Fibroblast of lung (primary cell): ENCODE data around the gene SLC25A42. TPM values are rescaled to one million over a fixed set of nuclear protein-coding genes. Genes with fewer than 3 reads are reported as not detected.
"Not testable (repeated sequence)": the region's sequence is repeated elsewhere in the genome, so short reads cannot be mapped to it uniquely, and the experiment has no call there.

ENCODE experiments used
- DNase-seq, 2 donors: peaks; one replicate each; pipeline versions ENCODE4 v3.0.0 to v3.0.0-alpha.2; 2010; ENCODE audit warnings: low read depth in 2 of 2
- H2AFZ ChIP-seq: 2 replicates; pipeline ENCODE4 v1.5.1; 2012; ENCODE audit warnings: low read length, control low read depth, inconsistent platforms
- H3K27ac ChIP-seq: 2 replicates; pipeline ENCODE4 v1.5.1; 2011; ENCODE audit warnings: low read length, control low read depth; ENCODE audit not compliant: insufficient read depth
- H3K27me3 ChIP-seq: 2 replicates; pipeline ENCODE4 v1.5.1; 2011; ENCODE audit warnings: mild to moderate bottlenecking, low read length; ENCODE audit not compliant: control insufficient read depth, insufficient read depth
- H3K36me3 ChIP-seq: 2 replicates; pipeline ENCODE4 v1.5.1; 2011; ENCODE audit warnings: low read length; ENCODE audit not compliant: control insufficient read depth, insufficient read depth
- H3K4me1 ChIP-seq: 2 replicates; pipeline ENCODE4 v1.5.1; 2011; ENCODE audit warnings: low read length; ENCODE audit not compliant: control insufficient read depth, insufficient read depth; ENCODE audit errors: extremely low read depth
- H3K4me2 ChIP-seq: 2 replicates; pipeline ENCODE4 v1.5.1; 2011; ENCODE audit warnings: low read length, control low read depth; ENCODE audit not compliant: insufficient read depth; ENCODE audit errors: extremely low read depth
- H3K4me3 ChIP-seq, 4 experiments: fragments of 200-600 bp in 1 of 4; sonication (generic) in 1 of 4; replicated peaks in 1 of 4; 2 replicates each; pipeline ENCODE4 v1.5.1; 2011 to 2016; ENCODE audit warnings: low read length in 4 of 4, low read depth in 3 of 4, mild to moderate bottlenecking in 3 of 4, control low read depth in 2 of 4, inconsistent platforms in 1 of 4, mixed read lengths in 1 of 4; ENCODE audit not compliant: insufficient read depth in 1 of 4; ENCODE audit errors: control extremely low read depth in 1 of 4
- H3K79me2 ChIP-seq: 2 replicates; pipeline ENCODE4 v1.5.1; 2012; ENCODE audit warnings: mild to moderate bottlenecking, low read length, inconsistent platforms; ENCODE audit not compliant: control insufficient read depth, insufficient read depth
- H3K9ac ChIP-seq: 2 replicates; pipeline ENCODE4 v1.5.1; 2011; ENCODE audit warnings: mild to moderate bottlenecking, low read length, control low read depth; ENCODE audit not compliant: insufficient read depth
- H3K9me3 ChIP-seq: 2 replicates; pipeline ENCODE4 v1.5.1; 2012; ENCODE audit warnings: low read depth, low read length; ENCODE audit not compliant: control insufficient read depth, insufficient read depth
- H4K20me1 ChIP-seq: 2 replicates; pipeline ENCODE4 v1.5.1; 2011; ENCODE audit warnings: low read length; ENCODE audit not compliant: control insufficient read depth, insufficient read depth; ENCODE audit errors: extremely low read depth
- CTCF ChIP-seq, 2 donors: IDR thresholded peaks in 1 of 2; conservative IDR thresholded peaks in 1 of 2; 1 replicate in 1 of 2; 2 replicates in 1 of 2; pipeline ENCODE4 v1.5.1; 2011 to 2012; ENCODE audit warnings: low read length in 2 of 2, control low read depth in 1 of 2, inconsistent platforms in 1 of 2, low read depth in 1 of 2, mild to moderate bottlenecking in 1 of 2
- EZH2 ChIP-seq: IDR thresholded peaks from 2 replicates; pipeline ENCODE4 v1.5.1; 2012; ENCODE audit warnings: low read length, control low read depth, mild to moderate bottlenecking; ENCODE audit errors: missing control alignments
- polyA plus RNA-seq, 2 donors: library from polyadenylated mRNA; depleted of rRNA in 1 of 2; stranded (reverse) in 1 of 2; unstranded in 1 of 2; fragments of >200 nt; gene quantifications; 2 replicates each; pipeline ENCODE4 v1.2.1, GENCODE V29; 2011 to 2012; ENCODE audit warnings: missing spikeins in 1 of 2
- total RNA-seq: library from RNA; depleted of rRNA; stranded (reverse); fragments of >200 nt; gene quantifications from 2 replicates; pipeline ENCODE4 v1.2.1, GENCODE V29; 2014

Gene SLC25A42
- total and polyA plus RNA-seq, 2 donors (not counting 1 experiment from before 2014, with no cell fraction given): 3.6 to 7.1 TPM

- peak overlapping the region; percentile 80 for H3K4me2 ChIP-seq
- DNase-seq: peak in 1 of 2 donors; percentile 14
- H3K9ac ChIP-seq: peak overlapping the region; percentile 20
- H3K4me3 ChIP-seq: peak overlapping the region; percentile 17 to 48 (median 35)
- H3K36me3 ChIP-seq: no peaks in the 10 kb centered on the region
- peak overlapping the region; percentile 10 for H3K27ac ChIP-seq
- H3K79me2 ChIP-seq: no peaks in the 10 kb centered on the region
- H3K9me3 ChIP-seq: no peaks in the 10 kb centered on the region
- H3K4me1 ChIP-seq: peaks cover 5% of the 10 kb centered on the region
- no peak for TF ChIP-seq CTCF (conservative IDR thresholded peaks at IDR 0.05 in 1 of 2, IDR thresholded peaks at IDR 0.05 in 1 of 2; ENCODE audit: low read depth in 1 of 2, low read length in 2 of 2)
- no peak for TF ChIP-seq EZH2
- H3K27me3 ChIP-seq: no peaks in the 10 kb centered on the region
- no peaks in the 10 kb centered on the region for H4K20me1 ChIP-seq
- H2AFZ ChIP-seq: peak overlapping the region; percentile 80
These were observed 42.3 kb downstream of the SLC25A42 start for GRCh38 chr19:19106056-19106551.

- not testable (repeated sequence) for DNase-seq, H3K27me3 ChIP-seq
These were observed 43.1 kb downstream of the SLC25A42 start for GRCh38 chr19:19106938-19107337.

GRCh38 chr19:19107654-19108053 lies 43.9 kb downstream of the SLC25A42 start:
- no peak overlapping the region for H3K4me2 ChIP-seq
- TF ChIP-seq EZH2 (no peak), CTCF (conservative IDR thresholded peaks at IDR 0.05 in 1 of 2, IDR thresholded peaks at IDR 0.05 in 1 of 2; ENCODE audit: low read depth in 1 of 2, low read length in 2 of 2) (no peak)
- no peak for DNase-seq
- H4K20me1 ChIP-seq: no peaks in the 10 kb centered on the region
- H2AFZ ChIP-seq: no peak overlapping the region
- H3K9me3 ChIP-seq: no peaks in the 10 kb centered on the region
- H3K36me3 ChIP-seq: no peaks in the 10 kb centered on the region
- H3K79me2 ChIP-seq: no peaks in the 10 kb centered on the region
- no peak overlapping the region for H3K27ac ChIP-seq
- H3K9ac ChIP-seq: no peak overlapping the region
- H3K4me3 ChIP-seq: no peak overlapping the region
- H3K27me3 ChIP-seq: no peaks in the 10 kb centered on the region
- H3K4me1 ChIP-seq: peaks cover 5% of the 10 kb centered on the region

More at GRCh38 chr19:19106938-19107337, 43.1 kb downstream of the SLC25A42 start:
- not testable (repeated sequence) for H3K4me1 ChIP-seq, H2AFZ ChIP-seq, H4K20me1 ChIP-seq, H3K4me3 ChIP-seq, H3K9me3 ChIP-seq, H3K27ac ChIP-seq, H3K36me3 ChIP-seq, H3K79me2 ChIP-seq, H3K4me2 ChIP-seq, H3K9ac ChIP-seq
